GM23338 (cell line): ENCODE measurements around the gene KIAA1671. TPM values are rescaled to one million over a fixed set of nuclear protein-coding genes. Genes with fewer than 3 reads are reported as not detected.
A peak's percentile ranks its signal among the peaks of the same experiment; 100 is the strongest.

Source experiments
- ATAC-seq: fragments of 200-7000 bp; cut with Tn5 transposase; 3 replicates; pipeline ENCODE4 v1.9.1; 2020
- DNase-seq: peaks from one replicate; pipeline ENCODE4 v3.0.0-alpha.2; 2015; ENCODE audit warnings: low spot score
- H2AFZ ChIP-seq: fragments of 200-600 bp; sonication (generic); 2 replicates; pipeline ENCODE4 v1.8.0; 2016; ENCODE audit warnings: antibody characterized with exemption, mild to moderate bottlenecking, moderate library complexity
- H3F3A ChIP-seq: fragments of 200-600 bp; sonication (generic); replicated peaks from 2 replicates; pipeline ENCODE4 v1.8.0; 2017; ENCODE audit warnings: antibody characterized with exemption, mixed run types, low read depth
- H3K27ac ChIP-seq: fragments of 200-600 bp; sonication (generic); 2 replicates; pipeline ENCODE4 v1.6.1; 2016; ENCODE audit warnings: low read depth
- H3K27me3 ChIP-seq: fragments of 200-600 bp; sonication (generic); 2 replicates; pipeline ENCODE4 v1.8.0; 2016; ENCODE audit warnings: mild to moderate bottlenecking, mixed run types, moderate library complexity; ENCODE audit not compliant: insufficient read depth
- H3K36me3 ChIP-seq: fragments of 200-600 bp; sonication (generic); 2 replicates; pipeline ENCODE4 v1.8.0; 2016; ENCODE audit warnings: mild to moderate bottlenecking; ENCODE audit not compliant: insufficient read depth
- H3K4me1 ChIP-seq: fragments of 200-600 bp; sonication (generic); 2 replicates; pipeline ENCODE4 v1.8.0; 2016; ENCODE audit warnings: mild to moderate bottlenecking, moderate library complexity; ENCODE audit not compliant: insufficient read depth
- H3K4me2 ChIP-seq: fragments of 200-600 bp; sonication (generic); 2 replicates; pipeline ENCODE4 v1.7.1; 2017; ENCODE audit warnings: mixed run types
- H3K4me3 ChIP-seq: fragments of 200-600 bp; sonication (generic); 2 replicates; pipeline ENCODE4 v1.6.1; 2016; ENCODE audit warnings: mixed run types
- H3K79me2 ChIP-seq: fragments of 200-600 bp; sonication (generic); replicated peaks from 2 replicates; pipeline ENCODE4 v1.8.0; 2017; ENCODE audit warnings: mild to moderate bottlenecking; ENCODE audit not compliant: insufficient read depth
- H3K9me2 ChIP-seq: fragments of 200-600 bp; sonication (generic); 2 replicates; pipeline ENCODE4 v1.8.0; 2017; ENCODE audit not compliant: insufficient read depth
- H4K20me1 ChIP-seq: fragments of 200-600 bp; sonication (generic); replicated peaks from 2 replicates; pipeline ENCODE4 v1.8.0; 2017; ENCODE audit warnings: mild to moderate bottlenecking; ENCODE audit not compliant: insufficient read depth
- H3K27ac Mint-ChIP-seq: 2 replicates; pipeline ENCODE4 v1.8.0; 2020; ENCODE audit warnings: inconsistent platforms, mild to moderate bottlenecking, moderate library complexity, mixed read lengths
- H3K27me3 Mint-ChIP-seq: 3 replicates; pipeline ENCODE4 v1.8.0; 2022; ENCODE audit warnings: low read depth, mild to moderate bottlenecking, moderate library complexity, mixed read lengths, inconsistent platforms; ENCODE audit not compliant: insufficient read depth, poor library complexity
- H3K36me3 Mint-ChIP-seq: 3 replicates; pipeline ENCODE4 v1.8.0; 2021; ENCODE audit warnings: low read depth, mild to moderate bottlenecking, inconsistent platforms, moderate library complexity, mixed read lengths
- H3K4me1 Mint-ChIP-seq: 3 replicates; pipeline ENCODE4 v1.8.0; 2020; ENCODE audit warnings: mild to moderate bottlenecking, inconsistent platforms, mixed read lengths
- H3K4me3 Mint-ChIP-seq: 3 replicates; pipeline ENCODE4 v1.8.0; 2021; ENCODE audit warnings: moderate library complexity, mild to moderate bottlenecking, inconsistent platforms, mixed read lengths
- H3K9me3 Mint-ChIP-seq: 3 replicates; pipeline ENCODE4 v1.8.0; 2020; ENCODE audit warnings: moderate library complexity, mild to moderate bottlenecking, inconsistent platforms, mixed read lengths
- CREB1 ChIP-seq: fragments of 250-450 bp; sonication (Bioruptor Pico); IDR thresholded peaks from 2 replicates; pipeline ENCODE4 v1.5.0; 2020; ENCODE audit warnings: low read depth, mild to moderate bottlenecking, moderate library complexity
- CTCF ChIP-seq, 2 experiments: fragments of 200-600 bp in 1 of 2; sonication (generic) in 1 of 2; conservative IDR thresholded peaks; 2 replicates each; pipeline versions ENCODE4 v1.5.1 to v1.6.1; 2016 to 2017; ENCODE audit warnings: antibody characterized with exemption in 2 of 2, low read depth in 2 of 2, mild to moderate bottlenecking in 2 of 2, moderate library complexity in 1 of 2
- ETS1 ChIP-seq: IDR thresholded peaks from 2 replicates; pipeline ENCODE4 v1.6.1; 2016; ENCODE audit warnings: antibody characterized with exemption
- EZH2 ChIP-seq: fragments of 200-600 bp; sonication (generic); IDR thresholded peaks from one replicate; pipeline ENCODE4 v1.8.0; 2017; ENCODE audit warnings: antibody characterized with exemption, mild to moderate bottlenecking, low read depth; ENCODE audit not compliant: unreplicated experiment
- EZH2phosphoT487 ChIP-seq: fragments of 200-600 bp; sonication (generic); IDR thresholded peaks from one replicate; pipeline ENCODE4 v1.8.1; 2018; ENCODE audit warnings: antibody characterized with exemption; ENCODE audit not compliant: unreplicated experiment
- JUNB ChIP-seq: IDR thresholded peaks from one replicate; pipeline ENCODE4 v1.6.1; 2016; ENCODE audit warnings: antibody characterized with exemption; ENCODE audit not compliant: unreplicated experiment
- NANOG ChIP-seq: IDR thresholded peaks from 2 replicates; pipeline ENCODE4 v1.6.1; 2016; ENCODE audit warnings: antibody characterized with exemption, borderline replicate concordance
- POLR2AphosphoS5 ChIP-seq: IDR thresholded peaks from 2 replicates; pipeline ENCODE4 v1.6.1; 2016; ENCODE audit warnings: antibody characterized with exemption, low read depth
- STAT1 ChIP-seq: IDR thresholded peaks from one replicate; pipeline ENCODE4 v1.6.1; 2016; ENCODE audit warnings: antibody characterized with exemption; ENCODE audit not compliant: unreplicated experiment
- ZNF114 ChIP-seq: fragments of 250-450 bp; sonication (Bioruptor Pico); IDR thresholded peaks from 2 replicates; pipeline ENCODE4 v1.5.0; 2020; ENCODE audit warnings: mild to moderate bottlenecking, moderate library complexity
- ZNF331 ChIP-seq: fragments of 250-450 bp; sonication (Bioruptor Pico); IDR thresholded peaks from 2 replicates; pipeline ENCODE4 v1.5.0; 2020; ENCODE audit warnings: low read depth, mild to moderate bottlenecking, moderate library complexity
- polyA plus RNA-seq: library from polyadenylated mRNA; unstranded; fragments of >200 nt; fragmentation: Nextera tagmentation; extraction: Ambion mirVana; gene quantifications from 2 replicates; pipeline ENCODE4 v1.2.1, GENCODE V29; 2016
- total RNA-seq: library from RNA; depleted of rRNA; stranded (reverse); fragments of >200 nt; shearing (Covaris generic); gene quantifications from 2 replicates; pipeline ENCODE4 v1.2.3, GENCODE V29; 2014
- TF ChIP-seq, protein P1 (sequence below): fragments of 250-450 bp; sonication (Bioruptor Pico); IDR thresholded peaks from 2 replicates; pipeline ENCODE4 v1.5.0; 2020; ENCODE audit warnings: mild to moderate bottlenecking, moderate library complexity
- TF ChIP-seq, protein P2 (sequence below): IDR thresholded peaks from one replicate; pipeline ENCODE4 v1.6.1; 2018; ENCODE audit warnings: antibody characterized with exemption; ENCODE audit not compliant: unreplicated experiment

Gene KIAA1671
- total and polyA plus RNA-seq, 2 experiments from 2014 or later, result 6.1 to 27.2 TPM

- ATAC-seq, result peak; percentile 19
Measured at GRCh38 chr22:24976442-24977218, 24.1 kb downstream of the KIAA1671 start.

More at GRCh38 chr22:24976442-24977218, 24.1 kb downstream of the KIAA1671 start:
- DNase-seq, result no peak
- H3K4me3 ChIP-seq, result no peak overlapping the region
- H3K9me3 Mint-ChIP-seq, result no peaks in the 10 kb centered on the region
- H3K9me2 ChIP-seq, result no peaks in the 10 kb centered on the region
- peaks cover 22% of the 10 kb centered on the region for H3K4me1 ChIP-seq
- no peaks in the 10 kb centered on the region for H3K27me3 ChIP-seq
- TF ChIP-seq STAT1 (no peak), ZNF331 (CRISPR knock-in tag) (no peak), CTCF (conservative IDR thresholded peaks at IDR 0.05; ENCODE audit: low read depth in 2 of 2) (no peak), JUNB (no peak), ZNF114 (CRISPR knock-in tag) (no peak), NANOG (no peak), ETS1 (no peak), EZH2 (no peak), EZH2phosphoT487 (no peak), POLR2AphosphoS5 (no peak), CREB1 (CRISPR knock-in tag) (no peak)
- TF ChIP-seq, protein P1, sequence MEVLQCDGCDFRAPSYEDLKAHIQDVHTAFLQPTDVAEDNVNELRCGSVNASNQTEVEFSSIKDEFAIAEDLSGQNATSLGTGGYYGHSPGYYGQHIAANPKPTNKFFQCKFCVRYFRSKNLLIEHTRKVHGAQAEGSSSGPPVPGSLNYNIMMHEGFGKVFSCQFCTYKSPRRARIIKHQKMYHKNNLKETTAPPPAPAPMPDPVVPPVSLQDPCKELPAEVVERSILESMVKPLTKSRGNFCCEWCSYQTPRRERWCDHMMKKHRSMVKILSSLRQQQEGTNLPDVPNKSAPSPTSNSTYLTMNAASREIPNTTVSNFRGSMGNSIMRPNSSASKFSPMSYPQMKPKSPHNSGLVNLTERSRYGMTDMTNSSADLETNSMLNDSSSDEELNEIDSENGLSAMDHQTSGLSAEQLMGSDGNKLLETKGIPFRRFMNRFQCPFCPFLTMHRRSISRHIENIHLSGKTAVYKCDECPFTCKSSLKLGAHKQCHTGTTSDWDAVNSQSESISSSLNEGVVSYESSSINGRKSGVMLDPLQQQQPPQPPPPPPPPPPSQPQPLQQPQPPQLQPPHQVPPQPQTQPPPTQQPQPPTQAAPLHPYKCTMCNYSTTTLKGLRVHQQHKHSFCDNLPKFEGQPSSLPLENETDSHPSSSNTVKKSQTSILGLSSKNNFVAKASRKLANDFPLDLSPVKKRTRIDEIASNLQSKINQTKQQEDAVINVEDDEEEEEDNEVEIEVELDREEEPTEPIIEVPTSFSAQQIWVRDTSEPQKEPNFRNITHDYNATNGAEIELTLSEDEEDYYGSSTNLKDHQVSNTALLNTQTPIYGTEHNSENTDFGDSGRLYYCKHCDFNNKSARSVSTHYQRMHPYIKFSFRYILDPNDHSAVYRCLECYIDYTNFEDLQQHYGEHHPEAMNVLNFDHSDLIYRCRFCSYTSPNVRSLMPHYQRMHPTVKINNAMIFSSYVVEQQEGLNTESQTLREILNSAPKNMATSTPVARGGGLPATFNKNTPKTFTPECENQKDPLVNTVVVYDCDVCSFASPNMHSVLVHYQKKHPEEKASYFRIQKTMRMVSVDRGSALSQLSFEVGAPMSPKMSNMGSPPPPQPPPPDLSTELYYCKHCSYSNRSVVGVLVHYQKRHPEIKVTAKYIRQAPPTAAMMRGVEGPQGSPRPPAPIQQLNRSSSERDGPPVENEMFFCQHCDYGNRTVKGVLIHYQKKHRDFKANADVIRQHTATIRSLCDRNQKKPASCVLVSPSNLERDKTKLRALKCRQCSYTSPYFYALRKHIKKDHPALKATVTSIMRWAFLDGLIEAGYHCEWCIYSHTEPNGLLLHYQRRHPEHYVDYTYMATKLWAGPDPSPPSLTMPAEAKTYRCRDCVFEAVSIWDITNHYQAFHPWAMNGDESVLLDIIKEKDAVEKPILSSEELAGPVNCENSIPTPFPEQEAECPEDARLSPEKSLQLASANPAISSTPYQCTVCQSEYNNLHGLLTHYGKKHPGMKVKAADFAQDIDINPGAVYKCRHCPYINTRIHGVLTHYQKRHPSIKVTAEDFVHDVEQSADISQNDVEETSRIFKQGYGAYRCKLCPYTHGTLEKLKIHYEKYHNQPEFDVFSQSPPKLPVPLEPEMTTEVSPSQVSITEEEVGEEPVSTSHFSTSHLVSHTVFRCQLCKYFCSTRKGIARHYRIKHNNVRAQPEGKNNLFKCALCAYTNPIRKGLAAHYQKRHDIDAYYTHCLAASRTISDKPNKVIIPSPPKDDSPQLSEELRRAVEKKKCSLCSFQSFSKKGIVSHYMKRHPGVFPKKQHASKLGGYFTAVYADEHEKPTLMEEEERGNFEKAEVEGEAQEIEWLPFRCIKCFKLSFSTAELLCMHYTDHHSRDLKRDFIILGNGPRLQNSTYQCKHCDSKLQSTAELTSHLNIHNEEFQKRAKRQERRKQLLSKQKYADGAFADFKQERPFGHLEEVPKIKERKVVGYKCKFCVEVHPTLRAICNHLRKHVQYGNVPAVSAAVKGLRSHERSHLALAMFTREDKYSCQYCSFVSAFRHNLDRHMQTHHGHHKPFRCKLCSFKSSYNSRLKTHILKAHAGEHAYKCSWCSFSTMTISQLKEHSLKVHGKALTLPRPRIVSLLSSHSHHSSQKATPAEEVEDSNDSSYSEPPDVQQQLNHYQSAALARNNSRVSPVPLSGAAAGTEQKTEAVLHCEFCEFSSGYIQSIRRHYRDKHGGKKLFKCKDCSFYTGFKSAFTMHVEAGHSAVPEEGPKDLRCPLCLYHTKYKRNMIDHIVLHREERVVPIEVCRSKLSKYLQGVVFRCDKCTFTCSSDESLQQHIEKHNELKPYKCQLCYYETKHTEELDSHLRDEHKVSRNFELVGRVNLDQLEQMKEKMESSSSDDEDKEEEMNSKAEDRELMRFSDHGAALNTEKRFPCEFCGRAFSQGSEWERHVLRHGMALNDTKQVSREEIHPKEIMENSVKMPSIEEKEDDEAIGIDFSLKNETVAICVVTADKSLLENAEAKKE (CRISPR knock-in tag), result no peak
- TF ChIP-seq, protein P2, sequence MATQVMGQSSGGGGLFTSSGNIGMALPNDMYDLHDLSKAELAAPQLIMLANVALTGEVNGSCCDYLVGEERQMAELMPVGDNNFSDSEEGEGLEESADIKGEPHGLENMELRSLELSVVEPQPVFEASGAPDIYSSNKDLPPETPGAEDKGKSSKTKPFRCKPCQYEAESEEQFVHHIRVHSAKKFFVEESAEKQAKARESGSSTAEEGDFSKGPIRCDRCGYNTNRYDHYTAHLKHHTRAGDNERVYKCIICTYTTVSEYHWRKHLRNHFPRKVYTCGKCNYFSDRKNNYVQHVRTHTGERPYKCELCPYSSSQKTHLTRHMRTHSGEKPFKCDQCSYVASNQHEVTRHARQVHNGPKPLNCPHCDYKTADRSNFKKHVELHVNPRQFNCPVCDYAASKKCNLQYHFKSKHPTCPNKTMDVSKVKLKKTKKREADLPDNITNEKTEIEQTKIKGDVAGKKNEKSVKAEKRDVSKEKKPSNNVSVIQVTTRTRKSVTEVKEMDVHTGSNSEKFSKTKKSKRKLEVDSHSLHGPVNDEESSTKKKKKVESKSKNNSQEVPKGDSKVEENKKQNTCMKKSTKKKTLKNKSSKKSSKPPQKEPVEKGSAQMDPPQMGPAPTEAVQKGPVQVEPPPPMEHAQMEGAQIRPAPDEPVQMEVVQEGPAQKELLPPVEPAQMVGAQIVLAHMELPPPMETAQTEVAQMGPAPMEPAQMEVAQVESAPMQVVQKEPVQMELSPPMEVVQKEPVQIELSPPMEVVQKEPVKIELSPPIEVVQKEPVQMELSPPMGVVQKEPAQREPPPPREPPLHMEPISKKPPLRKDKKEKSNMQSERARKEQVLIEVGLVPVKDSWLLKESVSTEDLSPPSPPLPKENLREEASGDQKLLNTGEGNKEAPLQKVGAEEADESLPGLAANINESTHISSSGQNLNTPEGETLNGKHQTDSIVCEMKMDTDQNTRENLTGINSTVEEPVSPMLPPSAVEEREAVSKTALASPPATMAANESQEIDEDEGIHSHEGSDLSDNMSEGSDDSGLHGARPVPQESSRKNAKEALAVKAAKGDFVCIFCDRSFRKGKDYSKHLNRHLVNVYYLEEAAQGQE, result no peak
- no peak overlapping the region for H2AFZ ChIP-seq
- no peaks in the 10 kb centered on the region for H3K36me3 ChIP-seq
- 0 out of 2 replicates have a peak overlapping the region, but pooled peaks have one; percentile 58 for H3K4me2 ChIP-seq
- no peak overlapping the region for H3K27ac Mint-ChIP-seq
- peak overlapping the region; percentile 78; the same call in 1 of the 2 replicates for H3K27ac ChIP-seq
- peaks cover 33% of the 10 kb centered on the region for H3K4me1 Mint-ChIP-seq
- no peaks in the 10 kb centered on the region for H4K20me1 ChIP-seq
- H3K4me3 Mint-ChIP-seq, result no peak overlapping the region
- H3F3A ChIP-seq, result no peaks in the 10 kb centered on the region
- peaks cover 31% of the 10 kb centered on the region for H3K79me2 ChIP-seq
- H3K36me3 Mint-ChIP-seq, result peaks cover 2% of the 10 kb centered on the region; the same call in 1 of the 3 replicates
- H3K27me3 Mint-ChIP-seq, result peaks cover 23% of the 10 kb centered on the region
